ENCODE data around the gene CCDC197.

DNA sequence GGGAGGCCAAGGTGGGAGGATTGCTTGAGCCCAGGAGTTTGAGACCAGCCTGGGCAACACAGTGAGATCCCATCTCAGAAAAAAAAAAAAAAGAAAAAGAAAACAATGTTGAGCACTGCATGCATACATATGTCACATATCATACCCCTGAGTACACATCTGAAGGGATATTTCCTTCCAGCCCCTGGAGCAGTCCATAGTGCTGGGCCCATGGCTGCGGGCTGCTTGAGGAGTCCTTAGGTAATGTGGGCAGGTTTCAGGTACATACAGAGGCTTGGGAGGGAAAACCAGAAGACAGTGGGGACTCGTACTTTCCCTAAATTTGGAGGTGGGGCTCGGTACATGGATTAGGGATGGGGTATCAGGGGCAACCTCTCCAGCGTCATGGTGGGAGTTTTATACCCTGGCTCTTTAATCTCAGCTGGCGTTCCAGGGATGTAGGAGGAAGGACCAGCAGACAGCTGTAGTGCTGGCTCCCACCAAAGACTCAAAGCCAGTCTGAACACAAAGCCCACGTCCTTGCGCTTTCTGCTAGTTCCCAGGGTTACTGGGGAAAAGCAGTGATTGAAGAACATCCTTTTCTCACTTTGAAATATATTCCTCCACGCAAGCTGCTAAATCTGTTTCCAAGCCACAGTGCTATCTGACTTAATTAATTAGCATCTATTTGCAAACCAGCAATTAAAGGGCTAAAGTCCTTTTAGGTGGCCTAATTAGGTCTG is 34.2 kb downstream of the CCDC197 start:
- TF ChIP-seq, protein P1, sequence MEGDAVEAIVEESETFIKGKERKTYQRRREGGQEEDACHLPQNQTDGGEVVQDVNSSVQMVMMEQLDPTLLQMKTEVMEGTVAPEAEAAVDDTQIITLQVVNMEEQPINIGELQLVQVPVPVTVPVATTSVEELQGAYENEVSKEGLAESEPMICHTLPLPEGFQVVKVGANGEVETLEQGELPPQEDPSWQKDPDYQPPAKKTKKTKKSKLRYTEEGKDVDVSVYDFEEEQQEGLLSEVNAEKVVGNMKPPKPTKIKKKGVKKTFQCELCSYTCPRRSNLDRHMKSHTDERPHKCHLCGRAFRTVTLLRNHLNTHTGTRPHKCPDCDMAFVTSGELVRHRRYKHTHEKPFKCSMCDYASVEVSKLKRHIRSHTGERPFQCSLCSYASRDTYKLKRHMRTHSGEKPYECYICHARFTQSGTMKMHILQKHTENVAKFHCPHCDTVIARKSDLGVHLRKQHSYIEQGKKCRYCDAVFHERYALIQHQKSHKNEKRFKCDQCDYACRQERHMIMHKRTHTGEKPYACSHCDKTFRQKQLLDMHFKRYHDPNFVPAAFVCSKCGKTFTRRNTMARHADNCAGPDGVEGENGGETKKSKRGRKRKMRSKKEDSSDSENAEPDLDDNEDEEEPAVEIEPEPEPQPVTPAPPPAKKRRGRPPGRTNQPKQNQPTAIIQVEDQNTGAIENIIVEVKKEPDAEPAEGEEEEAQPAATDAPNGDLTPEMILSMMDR (IDR thresholded peaks at IDR 0.05; ENCODE audit: low read depth, low read length), result no peak
- TF ChIP-seq EZH2phosphoT487 (IDR thresholded peaks at IDR 0.05; ENCODE audit: low read depth), result no peak
